RWPE1 (cell line): ENCODE measurements around the gene SV2B.

Source experiments
- CTCF ChIA-PET: fragments of 350-600 bp; sonication (Branson Sonifier 250); formaldehyde crosslinking; extraction: SDS; loops from one replicate; lab custom pipeline; 2021; lab: Yijun Ruan, JAX
- POLR2A ChIA-PET: fragments of 400-600 bp; formaldehyde crosslinking; extraction: SDS; loops from one replicate; lab custom pipeline; 2020; ENCODE audit warnings: antibody characterized with exemption; ENCODE audit not compliant: low non-redundant PET; lab: Yijun Ruan, JAX
- DNase-seq: peaks from one replicate; pipeline ENCODE4 v3.0.0; 2012; ENCODE audit warnings: low spot score
- H3K27ac ChIP-seq: fragments of 450-650 bp; 2 replicates; pipeline ENCODE4 v1.5.1; 2017
- TF ChIP-seq, protein P1 (sequence below): fragments of 450-650 bp; conservative IDR thresholded peaks from 2 replicates; pipeline ENCODE4 v1.5.1; 2017; ENCODE audit warnings: low read depth, mild to moderate bottlenecking

SV2B gene

DNA sequence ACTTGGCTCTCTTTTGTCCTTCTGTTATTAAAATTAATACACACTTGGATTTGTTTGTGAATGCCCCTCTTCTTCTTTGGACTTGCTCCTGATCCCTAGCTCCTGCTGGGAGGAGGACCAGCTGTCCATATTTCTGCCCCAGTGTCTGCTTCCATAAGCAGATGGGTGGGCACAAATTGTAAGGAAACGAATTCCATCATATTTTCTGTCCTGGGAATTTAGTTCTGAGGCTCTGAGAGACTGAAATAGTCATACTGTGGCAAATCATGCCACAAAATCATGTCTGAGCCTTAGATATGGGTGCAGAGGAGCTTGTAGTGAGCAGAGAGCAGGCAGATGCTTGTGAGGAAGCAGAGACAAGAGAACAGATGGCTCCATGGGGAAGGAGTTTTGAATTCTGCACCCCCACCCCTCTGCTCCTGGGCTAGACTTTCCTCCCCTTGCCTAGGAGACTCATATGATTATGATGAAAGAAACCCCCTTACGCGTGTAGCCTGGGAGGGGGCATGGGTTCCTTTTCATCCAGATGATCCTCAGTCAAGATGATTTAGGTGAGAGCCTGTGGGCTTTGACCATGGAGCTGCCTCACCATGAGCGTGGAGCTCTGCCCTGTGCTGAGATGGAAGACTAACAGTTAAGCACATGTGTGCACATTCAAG is 50.6 kb downstream of the SV2B start:
- no peak for DNase-seq
- no peak overlapping the region for H3K27ac ChIP-seq
- TF ChIP-seq, protein P1, sequence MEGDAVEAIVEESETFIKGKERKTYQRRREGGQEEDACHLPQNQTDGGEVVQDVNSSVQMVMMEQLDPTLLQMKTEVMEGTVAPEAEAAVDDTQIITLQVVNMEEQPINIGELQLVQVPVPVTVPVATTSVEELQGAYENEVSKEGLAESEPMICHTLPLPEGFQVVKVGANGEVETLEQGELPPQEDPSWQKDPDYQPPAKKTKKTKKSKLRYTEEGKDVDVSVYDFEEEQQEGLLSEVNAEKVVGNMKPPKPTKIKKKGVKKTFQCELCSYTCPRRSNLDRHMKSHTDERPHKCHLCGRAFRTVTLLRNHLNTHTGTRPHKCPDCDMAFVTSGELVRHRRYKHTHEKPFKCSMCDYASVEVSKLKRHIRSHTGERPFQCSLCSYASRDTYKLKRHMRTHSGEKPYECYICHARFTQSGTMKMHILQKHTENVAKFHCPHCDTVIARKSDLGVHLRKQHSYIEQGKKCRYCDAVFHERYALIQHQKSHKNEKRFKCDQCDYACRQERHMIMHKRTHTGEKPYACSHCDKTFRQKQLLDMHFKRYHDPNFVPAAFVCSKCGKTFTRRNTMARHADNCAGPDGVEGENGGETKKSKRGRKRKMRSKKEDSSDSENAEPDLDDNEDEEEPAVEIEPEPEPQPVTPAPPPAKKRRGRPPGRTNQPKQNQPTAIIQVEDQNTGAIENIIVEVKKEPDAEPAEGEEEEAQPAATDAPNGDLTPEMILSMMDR = no peak
- POLR2A ChIA-PET = no interaction called here
- CTCF ChIA-PET = no interaction called here

DNA sequence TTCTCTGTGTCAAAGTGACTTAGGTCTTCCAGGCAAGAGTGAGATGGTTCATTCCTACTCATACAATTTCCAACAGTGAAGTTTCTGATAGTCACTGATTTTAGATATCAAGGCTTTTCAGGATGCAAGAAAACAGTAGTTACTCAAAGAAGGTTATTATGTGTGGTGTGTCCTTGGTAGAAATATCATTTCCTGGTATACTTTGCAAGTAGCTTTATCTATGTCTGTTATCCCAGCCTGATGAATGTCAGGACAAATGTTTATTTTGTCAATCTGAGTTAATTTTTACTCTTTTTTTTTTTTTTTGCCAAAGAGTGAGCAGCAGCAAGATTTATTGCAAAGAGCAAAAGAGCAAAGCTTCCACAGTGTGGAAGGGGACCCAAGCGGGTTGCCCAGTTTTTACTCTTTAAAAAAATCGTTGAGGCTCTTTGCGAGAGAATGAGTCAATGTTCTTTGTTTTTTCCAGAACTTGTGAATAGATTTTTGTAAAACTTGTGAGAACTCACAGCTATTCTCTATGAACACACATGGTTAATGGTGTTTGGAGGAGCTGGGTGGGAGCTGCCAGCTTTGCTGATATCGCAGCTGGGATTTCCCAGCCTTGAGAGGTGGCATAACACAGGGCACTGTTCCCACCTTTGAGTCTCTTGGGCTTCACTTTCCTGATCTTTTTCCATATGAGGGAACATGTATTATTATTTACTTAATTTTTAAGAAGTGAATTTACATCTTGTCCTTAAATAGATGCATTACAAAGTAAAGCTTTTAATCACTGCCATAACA is 51.9 kb downstream of the SV2B start:
- ChIA-PET CTCF (no interaction called here), POLR2A (no interaction called here)
- TF ChIP-seq, protein P1 = no peak
- H3K27ac ChIP-seq = no peak overlapping the region
- DNase-seq = no peak

DNA sequence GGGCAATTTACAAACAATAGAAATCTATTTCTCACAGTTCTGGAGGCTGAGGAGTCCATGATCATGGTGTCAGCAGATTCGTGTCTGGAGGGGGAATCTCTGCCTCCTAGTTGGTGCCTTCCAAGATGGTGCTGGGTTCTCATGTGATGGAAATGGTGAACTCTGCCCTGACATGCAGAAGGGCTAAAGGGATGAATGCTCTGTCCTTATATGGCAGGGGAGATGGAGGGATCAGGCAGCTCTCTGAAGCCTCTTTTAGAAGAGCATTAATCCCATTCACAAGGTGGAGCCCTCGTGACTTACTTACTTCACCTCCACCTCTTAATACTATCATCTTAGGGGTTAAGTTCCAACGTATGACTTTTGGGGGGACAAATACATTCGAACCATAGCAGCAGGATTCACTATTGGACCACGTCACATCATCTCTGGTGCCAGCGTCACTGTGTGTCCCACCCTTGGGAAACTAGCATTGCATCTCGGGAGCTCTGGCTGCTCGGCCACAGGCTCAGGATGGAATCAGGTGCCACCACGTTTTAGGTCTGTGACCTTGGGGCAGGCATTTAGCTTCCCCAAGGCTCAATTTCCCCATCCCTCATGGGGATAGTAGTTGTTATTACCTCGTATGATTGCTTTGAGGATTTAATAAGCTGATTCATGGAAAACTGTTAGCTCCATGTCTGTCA is 53.0 kb downstream of the SV2B start:
- H3K27ac ChIP-seq = no peak overlapping the region
- no peak for DNase-seq
- TF ChIP-seq, protein P1 = no peak
- ChIA-PET POLR2A (no interaction called here), CTCF (no interaction called here)

DNA sequence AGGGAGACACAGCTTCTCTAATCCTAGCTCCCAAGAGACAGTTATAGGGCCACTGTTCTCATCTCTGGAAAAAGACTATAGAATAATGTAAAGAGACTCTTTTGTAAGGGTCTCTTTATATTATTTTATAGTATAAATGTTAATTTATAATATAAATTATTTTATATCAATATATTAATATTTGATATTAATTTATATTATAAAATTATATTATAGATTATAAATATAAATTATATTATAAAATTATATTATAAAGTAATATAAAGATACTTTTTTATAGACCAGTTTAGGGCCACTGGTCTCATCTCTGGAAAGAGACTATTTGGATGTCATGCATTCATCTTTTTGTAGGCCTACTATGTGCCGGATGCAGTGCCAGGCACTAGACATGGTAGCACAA is 53.9 kb downstream of the SV2B start:
- POLR2A ChIA-PET = no interaction called here
- TF ChIP-seq, protein P1 = no peak
- CTCF ChIA-PET = no interaction called here

DNA sequence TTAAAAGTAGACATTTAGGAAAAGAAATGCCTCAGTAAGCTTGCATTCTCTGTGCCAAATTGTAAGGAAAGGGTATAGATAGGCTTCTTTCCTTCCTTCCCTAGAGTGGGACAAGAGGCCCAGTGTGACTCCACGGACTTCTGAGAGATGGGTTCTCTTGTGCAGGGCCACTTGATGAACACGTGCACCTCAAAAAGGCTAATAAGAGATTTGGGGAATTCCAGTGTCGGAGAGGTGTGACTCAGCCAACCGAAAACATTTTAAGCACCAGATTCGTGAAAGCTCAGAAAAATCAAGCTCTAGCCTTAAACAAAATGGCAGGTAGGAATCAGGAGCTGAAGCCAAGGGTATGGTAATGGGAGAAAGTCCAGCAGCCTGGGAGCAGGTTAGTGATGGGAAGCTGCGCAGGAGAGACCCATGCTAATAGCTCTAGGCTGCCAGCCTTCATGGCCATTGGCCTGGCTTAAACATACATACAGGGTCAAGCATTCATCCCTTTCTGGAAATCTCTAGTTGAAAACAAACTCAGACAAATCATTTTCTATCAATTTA is 56.2 kb downstream of the SV2B start:
- ChIA-PET CTCF (interaction anchor here (0.6 kb wide), 2 partner anchors 12 to 1100 kb away, joined by 3 to 5 read pairs; no protein-coding TSS in a partner anchor), POLR2A (no interaction called here)
- TF ChIP-seq, protein P1 = no peak
- DNase-seq = no peak
- no peak overlapping the region for H3K27ac ChIP-seq

More for the DNA sequence above, 53.9 kb downstream of the SV2B start:
- no peak for DNase-seq
- H3K27ac ChIP-seq = no peak overlapping the region
